ENCODE measurements around the gene SIRT4. TPM values are rescaled to one million over a fixed set of nuclear protein-coding genes. Genes with fewer than 3 reads are reported as not detected.

SIRT4 gene
- total and polyA plus RNA-seq, 2 of the 8 experiments (the other 6 are each of a cell fraction or from before 2014, with no cell fraction given) = 3.8 to 4.1 TPM

- TF ChIP-seq MAX (IDR thresholded peaks at IDR 0.05) = peak; percentile 99
- TF ChIP-seq ATF2 (IDR thresholded peaks at IDR 0.05; ENCODE audit: low read length) = peak; percentile 96
- TF ChIP-seq KDM4A (IDR thresholded peaks at IDR 0.05; ENCODE audit: low read depth, low read length, severe bottlenecking) = peak; percentile 30
- TF ChIP-seq HDAC6 (IDR thresholded peaks at IDR 0.05; ENCODE audit: low read depth, low read length) = no peak
- no peak for TF ChIP-seq KDM5A (IDR thresholded peaks at IDR 0.05; ENCODE audit: low read length)
- TF ChIP-seq CTBP2 (IDR thresholded peaks at IDR 0.05; ENCODE audit: borderline replicate concordance, insufficient read depth, insufficient read length, low read length) = no peak
- TF ChIP-seq NRF1 (IDR thresholded peaks at IDR 0.05; ENCODE audit: low read depth, low read length) = peak; percentile 81
- peak; percentile 50 for TF ChIP-seq ASH2L (IDR thresholded peaks at IDR 0.05; ENCODE audit: low read length)
- no peak for TF ChIP-seq CBX8 (IDR thresholded peaks at IDR 0.05; ENCODE audit: borderline replicate concordance, low read depth, low read length)
These were observed 15.3 kb downstream of the SIRT4 start (continued) for GRCh38 chr12:120317224-120318105.

Measured in H1 (cell line).